Ishikawa (cell line): ENCODE results near the gene TAF3.

ENCODE experiments used
- CEBPB ChIP-seq: IDR thresholded peaks from 2 replicates; pipeline ENCODE4 v1.6.1; 2012
- CREB1 ChIP-seq: IDR thresholded peaks from 2 replicates; pipeline ENCODE4 v1.6.1; 2012; ENCODE audit warnings: low read depth
- EGR1 ChIP-seq: IDR thresholded peaks from 2 replicates; pipeline ENCODE4 v1.6.1; 2012
- EP300 ChIP-seq: IDR thresholded peaks from 2 replicates; pipeline ENCODE4 v1.6.1; 2012; ENCODE audit warnings: borderline replicate concordance
- FOXM1 ChIP-seq: IDR thresholded peaks from 2 replicates; pipeline ENCODE4 v1.6.1; 2012; ENCODE audit warnings: low read depth, borderline replicate concordance
- MAX ChIP-seq: IDR thresholded peaks from 2 replicates; pipeline ENCODE4 v1.6.1; 2012
- NFIC ChIP-seq: IDR thresholded peaks from 2 replicates; pipeline ENCODE4 v1.6.1; 2012
- RAD21 ChIP-seq: IDR thresholded peaks from 2 replicates; pipeline ENCODE4 v1.6.1; 2012; ENCODE audit warnings: low read depth
- REST ChIP-seq: IDR thresholded peaks from 2 replicates; pipeline ENCODE4 v1.6.1; 2012; ENCODE audit warnings: low read depth, mild to moderate bottlenecking
- TAF1 ChIP-seq: IDR thresholded peaks from 2 replicates; pipeline ENCODE4 v1.6.1; 2012; ENCODE audit warnings: low read depth, mild to moderate bottlenecking
- TCF12 ChIP-seq: IDR thresholded peaks from 2 replicates; pipeline ENCODE4 v1.6.1; 2012; ENCODE audit warnings: low read depth
- USF1 ChIP-seq: IDR thresholded peaks from 2 replicates; pipeline ENCODE4 v1.6.1; 2012
- YY1 ChIP-seq: IDR thresholded peaks from 2 replicates; pipeline ENCODE4 v1.6.1; 2012; ENCODE audit warnings: low read depth
- ZBTB7A ChIP-seq: IDR thresholded peaks from 2 replicates; pipeline ENCODE4 v1.6.1; 2012; ENCODE audit warnings: low read depth

GRCh38 chr10:7857262-7857661 lies 39.0 kb downstream of the TAF3 start:
- no peak for TF ChIP-seq USF1
- no peak for TF ChIP-seq MAX
- TF ChIP-seq YY1, result no peak
- no peak for TF ChIP-seq REST
- TF ChIP-seq RAD21, result no peak
- TF ChIP-seq CREB1, result no peak
- TF ChIP-seq CEBPB, result no peak
- TF ChIP-seq FOXM1, result no peak
- TF ChIP-seq TCF12, result no peak
- no peak for TF ChIP-seq TAF1
- TF ChIP-seq EP300, result no peak
- TF ChIP-seq ZBTB7A, result no peak
- no peak for TF ChIP-seq NFIC
- TF ChIP-seq EGR1, result no peak
